Fibroblast of lung (primary cell): ENCODE data around the gene AOAH. TPM values are rescaled to one million over a fixed set of nuclear protein-coding genes. Genes with fewer than 3 reads are reported as not detected.

Source experiments
- DNase-seq, 2 donors: peaks; one replicate each; pipeline versions ENCODE4 v3.0.0 to v3.0.0-alpha.2; 2010; ENCODE audit warnings: low read depth in 2 of 2
- H2AFZ ChIP-seq: 2 replicates; pipeline ENCODE4 v1.5.1; 2012; ENCODE audit warnings: low read length, control low read depth, inconsistent platforms
- H3K27ac ChIP-seq: 2 replicates; pipeline ENCODE4 v1.5.1; 2011; ENCODE audit warnings: low read length, control low read depth; ENCODE audit not compliant: insufficient read depth
- H3K27me3 ChIP-seq: 2 replicates; pipeline ENCODE4 v1.5.1; 2011; ENCODE audit warnings: mild to moderate bottlenecking, low read length; ENCODE audit not compliant: control insufficient read depth, insufficient read depth
- H3K36me3 ChIP-seq: 2 replicates; pipeline ENCODE4 v1.5.1; 2011; ENCODE audit warnings: low read length; ENCODE audit not compliant: control insufficient read depth, insufficient read depth
- H3K4me1 ChIP-seq: 2 replicates; pipeline ENCODE4 v1.5.1; 2011; ENCODE audit warnings: low read length; ENCODE audit not compliant: control insufficient read depth, insufficient read depth; ENCODE audit errors: extremely low read depth
- H3K4me2 ChIP-seq: 2 replicates; pipeline ENCODE4 v1.5.1; 2011; ENCODE audit warnings: low read length, control low read depth; ENCODE audit not compliant: insufficient read depth; ENCODE audit errors: extremely low read depth
- H3K4me3 ChIP-seq, 4 experiments: fragments of 200-600 bp in 1 of 4; sonication (generic) in 1 of 4; replicated peaks in 1 of 4; 2 replicates each; pipeline ENCODE4 v1.5.1; 2011 to 2016; ENCODE audit warnings: low read length in 4 of 4, low read depth in 3 of 4, mild to moderate bottlenecking in 3 of 4, control low read depth in 2 of 4, inconsistent platforms in 1 of 4, mixed read lengths in 1 of 4; ENCODE audit not compliant: insufficient read depth in 1 of 4; ENCODE audit errors: control extremely low read depth in 1 of 4
- H3K79me2 ChIP-seq: 2 replicates; pipeline ENCODE4 v1.5.1; 2012; ENCODE audit warnings: mild to moderate bottlenecking, low read length, inconsistent platforms; ENCODE audit not compliant: control insufficient read depth, insufficient read depth
- H3K9ac ChIP-seq: 2 replicates; pipeline ENCODE4 v1.5.1; 2011; ENCODE audit warnings: mild to moderate bottlenecking, low read length, control low read depth; ENCODE audit not compliant: insufficient read depth
- H3K9me3 ChIP-seq: 2 replicates; pipeline ENCODE4 v1.5.1; 2012; ENCODE audit warnings: low read depth, low read length; ENCODE audit not compliant: control insufficient read depth, insufficient read depth
- H4K20me1 ChIP-seq: 2 replicates; pipeline ENCODE4 v1.5.1; 2011; ENCODE audit warnings: low read length; ENCODE audit not compliant: control insufficient read depth, insufficient read depth; ENCODE audit errors: extremely low read depth
- EZH2 ChIP-seq: IDR thresholded peaks from 2 replicates; pipeline ENCODE4 v1.5.1; 2012; ENCODE audit warnings: low read length, control low read depth, mild to moderate bottlenecking; ENCODE audit errors: missing control alignments
- polyA plus RNA-seq, 2 donors: library from polyadenylated mRNA; depleted of rRNA in 1 of 2; stranded (reverse) in 1 of 2; unstranded in 1 of 2; fragments of >200 nt; gene quantifications; 2 replicates each; pipeline ENCODE4 v1.2.1, GENCODE V29; 2011 to 2012; ENCODE audit warnings: missing spikeins in 1 of 2
- total RNA-seq: library from RNA; depleted of rRNA; stranded (reverse); fragments of >200 nt; gene quantifications from 2 replicates; pipeline ENCODE4 v1.2.1, GENCODE V29; 2014
- TF ChIP-seq, protein P1 (sequence below), 2 donors: IDR thresholded peaks in 1 of 2; conservative IDR thresholded peaks in 1 of 2; 1 replicate in 1 of 2; 2 replicates in 1 of 2; pipeline ENCODE4 v1.5.1; 2011 to 2012; ENCODE audit warnings: low read length in 2 of 2, control low read depth in 1 of 2, inconsistent platforms in 1 of 2, low read depth in 1 of 2, mild to moderate bottlenecking in 1 of 2

Gene AOAH
- total and polyA plus RNA-seq, 2 donors (not counting 1 experiment from before 2014, with no cell fraction given) = not detected

DNA sequence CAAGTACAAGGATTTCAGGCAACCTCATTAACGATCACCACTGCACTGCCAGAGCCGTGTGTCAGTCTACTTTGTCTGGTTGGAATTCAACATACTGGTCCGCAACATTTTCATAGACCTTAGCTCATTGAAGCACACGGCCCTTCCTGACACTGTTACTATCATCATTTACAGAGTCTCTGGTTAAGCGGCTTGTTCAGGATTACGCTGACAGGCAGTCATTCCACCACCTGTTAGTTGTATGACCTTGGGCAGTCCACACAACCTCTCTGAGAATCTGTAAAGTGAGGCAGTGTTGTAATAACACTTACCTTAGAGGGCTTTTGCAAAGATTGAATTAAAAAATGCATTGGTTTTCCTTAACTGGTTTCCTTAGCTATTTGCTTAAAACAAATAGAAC lies 112.6 kb downstream of the AOAH start:
- Histone ChIP-seq H3K4me1 (no peaks in the 10 kb centered on the region), H2AFZ (no peak overlapping the region), H3K4me2 (no peak overlapping the region), H3K27me3 (peaks cover 3% of the 10 kb centered on the region), H3K27ac (no peak overlapping the region), H3K79me2 (no peaks in the 10 kb centered on the region), H3K36me3 (no peaks in the 10 kb centered on the region), H3K9ac (no peak overlapping the region), H3K4me3 (no peak overlapping the region), H4K20me1 (no peaks in the 10 kb centered on the region), H3K9me3 (no peaks in the 10 kb centered on the region)
- TF ChIP-seq, protein P1, sequence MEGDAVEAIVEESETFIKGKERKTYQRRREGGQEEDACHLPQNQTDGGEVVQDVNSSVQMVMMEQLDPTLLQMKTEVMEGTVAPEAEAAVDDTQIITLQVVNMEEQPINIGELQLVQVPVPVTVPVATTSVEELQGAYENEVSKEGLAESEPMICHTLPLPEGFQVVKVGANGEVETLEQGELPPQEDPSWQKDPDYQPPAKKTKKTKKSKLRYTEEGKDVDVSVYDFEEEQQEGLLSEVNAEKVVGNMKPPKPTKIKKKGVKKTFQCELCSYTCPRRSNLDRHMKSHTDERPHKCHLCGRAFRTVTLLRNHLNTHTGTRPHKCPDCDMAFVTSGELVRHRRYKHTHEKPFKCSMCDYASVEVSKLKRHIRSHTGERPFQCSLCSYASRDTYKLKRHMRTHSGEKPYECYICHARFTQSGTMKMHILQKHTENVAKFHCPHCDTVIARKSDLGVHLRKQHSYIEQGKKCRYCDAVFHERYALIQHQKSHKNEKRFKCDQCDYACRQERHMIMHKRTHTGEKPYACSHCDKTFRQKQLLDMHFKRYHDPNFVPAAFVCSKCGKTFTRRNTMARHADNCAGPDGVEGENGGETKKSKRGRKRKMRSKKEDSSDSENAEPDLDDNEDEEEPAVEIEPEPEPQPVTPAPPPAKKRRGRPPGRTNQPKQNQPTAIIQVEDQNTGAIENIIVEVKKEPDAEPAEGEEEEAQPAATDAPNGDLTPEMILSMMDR (conservative IDR thresholded peaks at IDR 0.05 in 1 of 2, IDR thresholded peaks at IDR 0.05 in 1 of 2; ENCODE audit: low read depth in 1 of 2, low read length in 2 of 2) = no peak
- TF ChIP-seq EZH2 = no peak
- DNase-seq = no peak

DNA sequence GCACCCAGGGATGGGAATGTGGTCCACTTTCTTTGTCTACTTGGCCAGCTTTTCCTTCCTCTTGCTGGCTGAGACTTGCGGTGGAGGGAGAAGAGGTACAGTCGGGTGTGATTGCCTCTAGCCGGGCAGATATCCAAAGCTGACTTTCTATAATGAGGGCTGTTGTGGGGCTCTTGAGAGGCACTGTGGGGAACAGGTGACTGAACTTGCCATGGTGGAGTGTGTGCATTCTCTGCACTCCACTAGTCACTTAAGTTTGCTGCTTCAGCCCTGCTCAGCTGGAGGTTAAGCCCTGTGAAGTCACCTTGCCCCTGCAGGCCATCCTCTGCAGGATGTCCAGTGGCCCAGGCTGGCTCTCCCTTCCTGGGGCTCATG lies 116.6 kb downstream of the AOAH start:
- no peak for DNase-seq
- Histone ChIP-seq H4K20me1 (no peaks in the 10 kb centered on the region), H3K4me1 (no peaks in the 10 kb centered on the region), H2AFZ (no peak overlapping the region), H3K4me2 (no peak overlapping the region), H3K4me3 (no peak overlapping the region), H3K9me3 (no peaks in the 10 kb centered on the region), H3K27ac (no peak overlapping the region), H3K79me2 (no peaks in the 10 kb centered on the region), H3K9ac (no peak overlapping the region), H3K36me3 (no peaks in the 10 kb centered on the region), H3K27me3 (peaks cover 3% of the 10 kb centered on the region)
- TF ChIP-seq EZH2 = no peak
- TF ChIP-seq, protein P1 (conservative IDR thresholded peaks at IDR 0.05 in 1 of 2, IDR thresholded peaks at IDR 0.05 in 1 of 2; ENCODE audit: low read depth in 1 of 2, low read length in 2 of 2) = no peak

DNA sequence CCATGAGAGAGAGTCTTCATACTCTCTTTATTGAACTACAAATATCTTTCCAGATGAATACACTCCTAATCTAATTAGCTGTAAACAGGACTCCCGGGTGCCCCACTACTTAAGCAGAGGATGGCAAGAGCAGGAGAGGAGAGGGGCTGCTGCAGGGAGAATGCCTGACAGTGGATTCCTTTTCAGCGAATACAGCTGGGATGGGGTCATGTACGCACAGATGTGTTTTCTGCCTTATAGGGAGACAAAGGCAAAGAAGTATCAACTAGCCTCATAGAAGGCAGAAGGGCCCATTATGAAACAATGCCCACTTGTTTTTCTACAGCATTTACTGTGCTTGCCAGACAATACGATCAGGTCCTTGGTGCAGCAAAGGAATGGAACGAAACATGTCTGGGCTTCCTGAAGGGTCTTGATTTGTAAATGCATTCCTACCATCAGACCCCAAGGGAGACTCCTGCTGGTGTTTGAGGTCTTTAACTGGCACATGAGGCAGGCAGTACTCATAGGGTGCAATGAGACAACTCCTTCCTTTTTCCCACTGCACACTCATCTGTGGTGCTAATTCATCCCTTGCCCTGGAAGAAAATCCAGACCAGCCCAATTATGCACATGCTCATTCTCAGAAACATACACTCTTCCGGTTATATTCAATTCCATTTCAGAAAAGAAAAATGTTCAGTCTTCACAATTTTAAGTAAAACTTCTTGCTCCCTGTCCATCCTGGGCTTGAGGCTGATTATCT lies 117.1 kb downstream of the AOAH start:
- Histone ChIP-seq H3K4me1 (no peaks in the 10 kb centered on the region), H3K27me3 (peaks cover 3% of the 10 kb centered on the region), H3K9ac (no peak overlapping the region), H3K36me3 (no peaks in the 10 kb centered on the region), H3K27ac (no peak overlapping the region), H3K4me2 (no peak overlapping the region), H3K9me3 (no peaks in the 10 kb centered on the region), H2AFZ (no peak overlapping the region), H4K20me1 (no peaks in the 10 kb centered on the region), H3K4me3 (no peak overlapping the region), H3K79me2 (no peaks in the 10 kb centered on the region)
- DNase-seq = no peak
- TF ChIP-seq, protein P1 (conservative IDR thresholded peaks at IDR 0.05 in 1 of 2, IDR thresholded peaks at IDR 0.05 in 1 of 2; ENCODE audit: low read depth in 1 of 2, low read length in 2 of 2) = no peak
- no peak for TF ChIP-seq EZH2
